G401 (cell line): Measurements from ENCODE around the gene NDUFS4. TPM values are rescaled to one million over a fixed set of nuclear protein-coding genes. Genes with fewer than 3 reads are reported as not detected.

Experiments used
- total RNA-seq: library from RNA; depleted of rRNA; stranded (reverse); fragments of >200 nt; shearing (Covaris generic); gene quantifications from 2 replicates; pipeline ENCODE4 v1.2.3, GENCODE V29; 2014; rRNA removed

Gene NDUFS4
- total RNA-seq, 1 experiment from 2014 or later = 127 TPM

Other genes with a start within 250 kb of the NDUFS4 start
- not detected in 2 replicates for gene FST, start 80.0 kb upstream of the NDUFS4 start, total RNA-seq